K562 (cell line): Measurements from ENCODE around the gene HFE. TPM values are rescaled to one million over a fixed set of nuclear protein-coding genes. Genes with fewer than 3 reads are reported as not detected.

Experiments used
- ELF1 ChIP-seq: fragments of 200-800 bp; sonication (Bioruptor generic); IDR thresholded peaks from 2 replicates; pipeline ENCODE4 v1.6.1; 2016; ENCODE audit warnings: missing genetic modification characterization, missing compliant biosample characterization
- ETV1 ChIP-seq: fragments of 450-650 bp; conservative IDR thresholded peaks from 2 replicates; pipeline ENCODE4 v1.6.1; 2016; ENCODE audit warnings: missing genetic modification characterization, control low read depth, low read depth, missing compliant biosample characterization
- MEF2A ChIP-seq: IDR thresholded peaks from 2 replicates; pipeline ENCODE4 v1.6.1; 2011; ENCODE audit warnings: low read depth, mild to moderate bottlenecking, low read length, moderate library complexity; ENCODE audit not compliant: control insufficient read depth
- NCOA1 ChIP-seq: fragments of 450-650 bp; IDR thresholded peaks from 2 replicates; pipeline ENCODE4 v1.6.1; 2016; ENCODE audit warnings: low read depth
- SETDB1 ChIP-seq: IDR thresholded peaks from one replicate; pipeline ENCODE4 v1.6.1; 2012; ENCODE audit warnings: low read length, control low read depth, inconsistent platforms
- ZNF165 ChIP-seq: fragments of 250-450 bp; sonication (Bioruptor Pico); IDR thresholded peaks from 2 replicates; pipeline ENCODE4 v1.4.0; 2020; ENCODE audit warnings: borderline replicate concordance
- polyA plus RNA-seq, 8 experiments: library from polyadenylated mRNA; depleted of rRNA in 4 of 8; stranded (reverse) in 5 of 8; unstranded in 3 of 8; fragments of >200 nt; fragmentation: Nextera tagmentation in 2 of 8; fragmentation: Illumina TruSeq in 1 of 8; extraction: Ambion mirVana in 2 of 8; extraction: Trizol in 1 of 8; gene quantifications; 2 replicates each; pipeline versions ENCODE4 v1.2.1 to v1.2.3, GENCODE V29; 2011 to 2014; ENCODE audit warnings: inconsistent platforms in 1 of 8, missing spikeins in 1 of 8
- total RNA-seq, 7 experiments: library from RNA; depleted of rRNA in 6 of 7; stranded (reverse); fragments of >200 nt in 6 of 7; fragmentation: Illumina TruSeq in 2 of 7; extraction: Trizol in 2 of 7; gene quantifications; 2 replicates each; pipeline versions ENCODE4 v1.2.1 to v1.2.3, GENCODE V29; 2011 to 2021; ENCODE audit warnings: low replicate concordance in 1 of 7
- TF ChIP-seq, protein P1 (sequence below), 2 experiments: fragments of 250-450 bp in 1 of 2; fragments of 450-650 bp in 1 of 2; sonication (Bioruptor Pico) in 1 of 2; IDR thresholded peaks; 2 replicates each; pipeline versions ENCODE4 v1.6.1 to v1.8.0; 2016 to 2021; ENCODE audit warnings: mild to moderate bottlenecking in 2 of 2, moderate library complexity in 2 of 2, missing compliant biosample characterization in 1 of 2, missing genetic modification characterization in 1 of 2
- TF ChIP-seq, protein P2 (sequence below): sonication (generic); formaldehyde crosslinking; IDR thresholded peaks from 2 replicates; pipeline ENCODE4 v1.9.0; 2022; ENCODE audit warnings: mild to moderate bottlenecking, missing genetic modification reagents
- TF ChIP-seq, protein P3 (sequence below): fragments of 250-450 bp; sonication (Bioruptor Pico); IDR thresholded peaks from 2 replicates; pipeline ENCODE4 v1.8.0; 2022; ENCODE audit warnings: moderate library complexity, mild to moderate bottlenecking, inconsistent platforms
- TF ChIP-seq, protein P4 (sequence below): fragments of 250-450 bp; sonication (Bioruptor Pico); IDR thresholded peaks from 2 replicates; pipeline ENCODE4 v1.5.0; 2020; ENCODE audit warnings: mild to moderate bottlenecking
- TF ChIP-seq, protein P5 (sequence below): fragments of 450-650 bp; formaldehyde crosslinking; IDR thresholded peaks from 2 replicates; pipeline ENCODE4 v1.4.0; 2022; ENCODE audit warnings: missing genetic modification characterization
- TF ChIP-seq, protein P6 (sequence below), 3 experiments: IDR thresholded peaks in 2 of 3; conservative IDR thresholded peaks in 1 of 3; 2 replicates each; pipeline ENCODE4 v1.5.1; 2011 to 2012; ENCODE audit warnings: low read length in 3 of 3, mild to moderate bottlenecking in 3 of 3, control low read depth in 2 of 3, improper control_type of control experiment in 1 of 3, inconsistent platforms in 1 of 3, low read depth in 1 of 3, mixed read lengths in 1 of 3, moderate library complexity in 1 of 3; ENCODE audit not compliant: insufficient read depth in 2 of 3
- TF ChIP-seq, protein P7 (sequence below): fragments of 250-450 bp; sonication (Bioruptor Pico); IDR thresholded peaks from 2 replicates; pipeline ENCODE4 v1.8.0; 2021; ENCODE audit warnings: moderate library complexity, mild to moderate bottlenecking, inconsistent platforms

Gene HFE
- total and polyA plus RNA-seq, 9 of the 15 experiments (the other 6 are each of a cell fraction or from before 2014, with no cell fraction given) = 0.14 to 1.2 (median 0.76) TPM

DNA sequence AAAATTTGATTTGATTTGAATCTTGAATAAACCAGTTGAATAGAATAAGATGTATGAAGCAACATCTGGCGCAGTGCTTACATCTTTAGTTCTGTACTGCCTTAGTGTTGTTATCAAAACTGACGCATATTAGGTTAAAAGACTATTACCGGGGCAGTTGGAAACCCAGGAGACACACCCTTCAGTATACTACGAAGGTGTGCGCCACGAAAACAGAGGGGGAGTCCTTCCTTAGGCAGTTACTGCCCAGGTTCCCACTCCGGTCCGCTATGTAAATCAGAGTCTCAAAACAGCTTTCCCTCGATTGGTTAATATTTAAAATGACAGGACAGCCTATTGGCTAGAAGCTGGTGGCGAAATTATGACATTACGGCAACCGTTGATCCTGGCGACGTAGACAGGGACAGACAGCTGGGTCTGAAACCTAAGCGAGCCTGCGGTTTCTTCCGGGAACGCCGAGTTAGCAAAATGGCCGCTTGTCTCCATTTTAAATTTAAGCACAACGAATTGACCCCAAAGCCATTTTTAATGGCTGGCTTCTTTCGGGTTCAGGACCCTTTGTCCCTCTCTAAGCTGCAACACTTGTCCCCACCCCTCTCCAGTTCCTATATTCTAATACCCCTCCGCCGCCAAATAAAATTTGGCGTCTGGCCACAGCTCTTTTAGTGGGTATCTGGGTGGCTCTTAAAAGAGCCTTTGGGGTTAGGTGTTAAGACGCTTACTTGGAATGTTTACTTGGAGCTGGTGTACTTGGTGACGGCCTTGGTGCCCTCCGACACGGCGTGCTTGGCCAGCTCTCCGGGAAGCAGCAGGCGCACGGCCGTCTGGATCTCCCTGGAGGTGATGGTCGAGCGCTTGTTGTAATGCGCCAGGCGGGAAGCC, 35.8 kb downstream of the HFE start (continued):
- TF ChIP-seq NCOA1 (peak; percentile 81; the same call in 1 of the 2 replicates), ZNF165 (CRISPR knock-in tag) (no peak), MEF2A (no peak; the same call in none of the 2 replicates), ETV1 (peak; percentile 53; the same call in 1 of the 2 replicates), ELF1 (peak; percentile 83), SETDB1 (no peak)
- TF ChIP-seq, protein P1, sequence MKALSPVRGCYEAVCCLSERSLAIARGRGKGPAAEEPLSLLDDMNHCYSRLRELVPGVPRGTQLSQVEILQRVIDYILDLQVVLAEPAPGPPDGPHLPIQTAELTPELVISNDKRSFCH (CRISPR knock-in tag; IDR thresholded peaks at IDR 0.05) = no peak
- TF ChIP-seq, protein P1 (tag; IDR thresholded peaks at IDR 0.05) = peak; percentile 51; the same call in 1 of the 2 replicates
- TF ChIP-seq, protein P2, sequence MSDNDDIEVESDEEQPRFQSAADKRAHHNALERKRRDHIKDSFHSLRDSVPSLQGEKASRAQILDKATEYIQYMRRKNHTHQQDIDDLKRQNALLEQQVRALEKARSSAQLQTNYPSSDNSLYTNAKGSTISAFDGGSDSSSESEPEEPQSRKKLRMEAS (CRISPR knock-in tag) = peak; percentile 47
- TF ChIP-seq, protein P3, sequence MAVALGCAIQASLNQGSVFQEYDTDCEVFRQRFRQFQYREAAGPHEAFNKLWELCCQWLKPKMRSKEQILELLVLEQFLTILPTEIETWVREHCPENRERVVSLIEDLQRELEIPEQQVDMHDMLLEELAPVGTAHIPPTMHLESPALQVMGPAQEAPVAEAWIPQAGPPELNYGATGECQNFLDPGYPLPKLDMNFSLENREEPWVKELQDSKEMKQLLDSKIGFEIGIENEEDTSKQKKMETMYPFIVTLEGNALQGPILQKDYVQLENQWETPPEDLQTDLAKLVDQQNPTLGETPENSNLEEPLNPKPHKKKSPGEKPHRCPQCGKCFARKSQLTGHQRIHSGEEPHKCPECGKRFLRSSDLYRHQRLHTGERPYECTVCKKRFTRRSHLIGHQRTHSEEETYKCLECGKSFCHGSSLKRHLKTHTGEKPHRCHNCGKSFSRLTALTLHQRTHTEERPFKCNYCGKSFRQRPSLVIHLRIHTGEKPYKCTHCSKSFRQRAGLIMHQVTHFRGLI = no peak
- TF ChIP-seq, protein P4, sequence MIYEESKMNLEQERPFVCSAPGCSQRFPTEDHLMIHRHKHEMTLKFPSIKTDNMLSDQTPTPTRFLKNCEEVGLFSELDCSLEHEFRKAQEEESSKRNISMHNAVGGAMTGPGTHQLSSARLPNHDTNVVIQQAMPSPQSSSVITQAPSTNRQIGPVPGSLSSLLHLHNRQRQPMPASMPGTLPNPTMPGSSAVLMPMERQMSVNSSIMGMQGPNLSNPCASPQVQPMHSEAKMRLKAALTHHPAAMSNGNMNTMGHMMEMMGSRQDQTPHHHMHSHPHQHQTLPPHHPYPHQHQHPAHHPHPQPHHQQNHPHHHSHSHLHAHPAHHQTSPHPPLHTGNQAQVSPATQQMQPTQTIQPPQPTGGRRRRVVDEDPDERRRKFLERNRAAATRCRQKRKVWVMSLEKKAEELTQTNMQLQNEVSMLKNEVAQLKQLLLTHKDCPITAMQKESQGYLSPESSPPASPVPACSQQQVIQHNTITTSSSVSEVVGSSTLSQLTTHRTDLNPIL = no peak
- TF ChIP-seq, protein P5, sequence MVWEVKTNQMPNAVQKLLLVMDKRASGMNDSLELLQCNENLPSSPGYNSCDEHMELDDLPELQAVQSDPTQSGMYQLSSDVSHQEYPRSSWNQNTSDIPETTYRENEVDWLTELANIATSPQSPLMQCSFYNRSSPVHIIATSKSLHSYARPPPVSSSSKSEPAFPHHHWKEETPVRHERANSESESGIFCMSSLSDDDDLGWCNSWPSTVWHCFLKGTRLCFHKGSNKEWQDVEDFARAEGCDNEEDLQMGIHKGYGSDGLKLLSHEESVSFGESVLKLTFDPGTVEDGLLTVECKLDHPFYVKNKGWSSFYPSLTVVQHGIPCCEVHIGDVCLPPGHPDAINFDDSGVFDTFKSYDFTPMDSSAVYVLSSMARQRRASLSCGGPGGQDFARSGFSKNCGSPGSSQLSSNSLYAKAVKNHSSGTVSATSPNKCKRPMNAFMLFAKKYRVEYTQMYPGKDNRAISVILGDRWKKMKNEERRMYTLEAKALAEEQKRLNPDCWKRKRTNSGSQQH (CRISPR knock-in tag) = peak; percentile 98
- TF ChIP-seq, protein P6, sequence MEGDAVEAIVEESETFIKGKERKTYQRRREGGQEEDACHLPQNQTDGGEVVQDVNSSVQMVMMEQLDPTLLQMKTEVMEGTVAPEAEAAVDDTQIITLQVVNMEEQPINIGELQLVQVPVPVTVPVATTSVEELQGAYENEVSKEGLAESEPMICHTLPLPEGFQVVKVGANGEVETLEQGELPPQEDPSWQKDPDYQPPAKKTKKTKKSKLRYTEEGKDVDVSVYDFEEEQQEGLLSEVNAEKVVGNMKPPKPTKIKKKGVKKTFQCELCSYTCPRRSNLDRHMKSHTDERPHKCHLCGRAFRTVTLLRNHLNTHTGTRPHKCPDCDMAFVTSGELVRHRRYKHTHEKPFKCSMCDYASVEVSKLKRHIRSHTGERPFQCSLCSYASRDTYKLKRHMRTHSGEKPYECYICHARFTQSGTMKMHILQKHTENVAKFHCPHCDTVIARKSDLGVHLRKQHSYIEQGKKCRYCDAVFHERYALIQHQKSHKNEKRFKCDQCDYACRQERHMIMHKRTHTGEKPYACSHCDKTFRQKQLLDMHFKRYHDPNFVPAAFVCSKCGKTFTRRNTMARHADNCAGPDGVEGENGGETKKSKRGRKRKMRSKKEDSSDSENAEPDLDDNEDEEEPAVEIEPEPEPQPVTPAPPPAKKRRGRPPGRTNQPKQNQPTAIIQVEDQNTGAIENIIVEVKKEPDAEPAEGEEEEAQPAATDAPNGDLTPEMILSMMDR (IDR thresholded peaks at IDR 0.05 in 2 of 3, conservative IDR thresholded peaks at IDR 0.05 in 1 of 3; ENCODE audit: insufficient read depth in 2 of 3, low read depth in 1 of 3, low read length in 3 of 3) = peak in 1 of 3 experiments; percentile 23; a peak in 1 of 6 replicates
- TF ChIP-seq, protein P7, sequence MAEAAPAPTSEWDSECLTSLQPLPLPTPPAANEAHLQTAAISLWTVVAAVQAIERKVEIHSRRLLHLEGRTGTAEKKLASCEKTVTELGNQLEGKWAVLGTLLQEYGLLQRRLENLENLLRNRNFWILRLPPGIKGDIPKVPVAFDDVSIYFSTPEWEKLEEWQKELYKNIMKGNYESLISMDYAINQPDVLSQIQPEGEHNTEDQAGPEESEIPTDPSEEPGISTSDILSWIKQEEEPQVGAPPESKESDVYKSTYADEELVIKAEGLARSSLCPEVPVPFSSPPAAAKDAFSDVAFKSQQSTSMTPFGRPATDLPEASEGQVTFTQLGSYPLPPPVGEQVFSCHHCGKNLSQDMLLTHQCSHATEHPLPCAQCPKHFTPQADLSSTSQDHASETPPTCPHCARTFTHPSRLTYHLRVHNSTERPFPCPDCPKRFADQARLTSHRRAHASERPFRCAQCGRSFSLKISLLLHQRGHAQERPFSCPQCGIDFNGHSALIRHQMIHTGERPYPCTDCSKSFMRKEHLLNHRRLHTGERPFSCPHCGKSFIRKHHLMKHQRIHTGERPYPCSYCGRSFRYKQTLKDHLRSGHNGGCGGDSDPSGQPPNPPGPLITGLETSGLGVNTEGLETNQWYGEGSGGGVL (CRISPR knock-in tag) = no peak
